ENCODE results near the gene HSBP1L1. TPM values are rescaled to one million over a fixed set of nuclear protein-coding genes. Genes with fewer than 3 reads are reported as not detected.

Gene HSBP1L1
- total and polyA plus RNA-seq, 2 donors (not counting 3 experiments of a cell fraction or from before 2014, with no cell fraction given) = 5.2 to 7.1 TPM

- ChIA-PET CTCF (no interaction called here), POLR2A (no interaction called here)
- FAIRE-seq (no peak), DNase-seq (ENCODE audit: low read depth, low spot score) (no peak)
- Histone ChIP-seq H3K79me2 (ENCODE audit: control insufficient read depth, insufficient read depth, low read length) (no peaks in the 10 kb centered on the region), H3K9ac (replicated peaks; ENCODE audit: extremely low read depth, insufficient read depth, low read length) (no peak overlapping the region), H3K36me3 (ENCODE audit: control insufficient read depth in 2 of 2, extremely low read depth in 1 of 2, insufficient read depth in 2 of 2, low read length in 2 of 2) (no peaks in the 10 kb centered on the region), H3K4me1 (ENCODE audit: control insufficient read depth, extremely low read depth, insufficient read depth, low read length) (no peaks in the 10 kb centered on the region), H3K4me2 (ENCODE audit: insufficient read depth, low read length) (no peak overlapping the region), H3K9me1 (replicated peaks; ENCODE audit: control insufficient read depth, extremely low read depth, insufficient read depth, low read length) (no peaks in the 10 kb centered on the region), H3K9me3 (replicated peaks; ENCODE audit: control insufficient read depth, insufficient read depth, low read length) (no peaks in the 10 kb centered on the region), H4K20me1 (replicated peaks; ENCODE audit: control insufficient read depth, extremely low read depth, insufficient read depth, low read length) (no peaks in the 10 kb centered on the region), H3K4me3 (replicated peaks in 1 of 3; ENCODE audit: insufficient read depth in 1 of 3, low read depth in 1 of 3, low read length in 3 of 3) (no peak overlapping the region), H3K27ac (ENCODE audit: insufficient read depth, low read depth, low read length) (no peak overlapping the region), H2AFZ (ENCODE audit: low read depth, low read length) (no peak overlapping the region), H3K27me3 (ENCODE audit: control insufficient read depth in 2 of 2, insufficient read depth in 2 of 2, low read length in 2 of 2) (peaks cover 6 to 12% of the 10 kb centered on the region in 2 experiments)
- dilution Hi-C loops (cut with MboI; ENCODE audit: extremely low pct_ligation_motif_present, low sequenced_read_pairs) = no loop called here
- intact Hi-C loops (cut with micrococcal nuclease) = loop anchor here (10.0 kb wide), 1 partner anchor 161 kb away; the partner anchor contains the start of gene KCNG2
- TF ChIP-seq CTCF (IDR thresholded peaks at IDR 0.05; ENCODE audit: extremely low read depth in 1 of 2, insufficient read depth in 1 of 2, low read depth in 1 of 2, low read length in 2 of 2) (no peak), MAX (IDR thresholded peaks at IDR 0.05; ENCODE audit: insufficient read depth, insufficient read length) (no peak), POLR2A (IDR thresholded peaks at IDR 0.05; ENCODE audit: low read depth, low read length) (no peak), FOS (IDR thresholded peaks at IDR 0.05; ENCODE audit: borderline replicate concordance, insufficient read depth, low read length) (no peak), JUN (IDR thresholded peaks at IDR 0.05; ENCODE audit: borderline replicate concordance, insufficient read depth, insufficient read length, low read depth) (no peak), POLR2AphosphoS5 (IDR thresholded peaks at IDR 0.05; ENCODE audit: insufficient read depth, low read depth, low read length) (no peak), GATA2 (IDR thresholded peaks at IDR 0.05; ENCODE audit: insufficient read depth, insufficient read length, low read depth, low read length) (no peak), EZH2 (IDR thresholded peaks at IDR 0.05; ENCODE audit: borderline replicate concordance, low read depth, low read length, severe bottlenecking) (no peak), MYC (IDR thresholded peaks at IDR 0.05; ENCODE audit: low read depth, low read length) (no peak)
- BruUV-seq (replicated peaks) = no TSS peak
These were observed 8.2 kb upstream of the HSBP1L1 start for GRCh38 chr18:79956276-79956675.
